Endodermal cell (in vitro differentiated cells): ENCODE results near the gene TMEM238. TPM values are rescaled to one million over a fixed set of nuclear protein-coding genes. Genes with fewer than 3 reads are reported as not detected.

Experiments
- DNase-seq: peaks from one replicate; pipeline ENCODE4 v3.0.0-alpha.2; 2017
- H3K27ac ChIP-seq: 2 replicates; pipeline ENCODE4 v1.5.1; 2013; ENCODE audit warnings: mild to moderate bottlenecking, low read depth, low read length, moderate library complexity
- H3K27me3 ChIP-seq: 2 replicates; pipeline ENCODE4 v1.6.1; 2013; ENCODE audit warnings: mild to moderate bottlenecking, low read length, moderate library complexity; ENCODE audit not compliant: insufficient read depth, control insufficient read depth, poor library complexity, severe bottlenecking
- H3K36me3 ChIP-seq: 2 replicates; pipeline ENCODE4 v1.7.0; 2013; ENCODE audit warnings: mild to moderate bottlenecking, low read length, moderate library complexity; ENCODE audit not compliant: control insufficient read depth, insufficient read depth
- H3K4me1 ChIP-seq: one replicate; pipeline ENCODE4 v1.7.0; 2013; ENCODE audit warnings: low read length; ENCODE audit not compliant: control insufficient read depth, insufficient read depth
- H3K4me3 ChIP-seq: 2 replicates; pipeline ENCODE4 v1.5.1; 2013; ENCODE audit warnings: mild to moderate bottlenecking, low read length, moderate library complexity
- H3K9ac ChIP-seq: 2 replicates; pipeline ENCODE4 v1.6.1; 2013; ENCODE audit warnings: mild to moderate bottlenecking, low read length, moderate library complexity; ENCODE audit not compliant: poor library complexity, severe bottlenecking; ENCODE audit errors: extremely low read depth
- H3K9me3 ChIP-seq: 2 replicates; pipeline ENCODE4 v1.6.1; 2013; ENCODE audit warnings: mild to moderate bottlenecking, low read length, moderate library complexity; ENCODE audit not compliant: control insufficient read depth
- H3K27ac Mint-ChIP-seq: 2 replicates; pipeline ENCODE4 v1.8.0; 2020; ENCODE audit warnings: mixed read lengths
- H3K27me3 Mint-ChIP-seq: 2 replicates; pipeline ENCODE4 v1.8.0; 2021; ENCODE audit warnings: mild to moderate bottlenecking, mixed read lengths; ENCODE audit not compliant: insufficient read depth
- H3K36me3 Mint-ChIP-seq: 2 replicates; pipeline ENCODE4 v1.8.0; 2020; ENCODE audit warnings: low read depth, mixed read lengths
- H3K4me1 Mint-ChIP-seq: 2 replicates; pipeline ENCODE4 v1.8.0; 2020; ENCODE audit warnings: mixed read lengths
- H3K4me3 Mint-ChIP-seq: 2 replicates; pipeline ENCODE4 v1.8.0; 2020; ENCODE audit warnings: mild to moderate bottlenecking, moderate library complexity, mixed read lengths
- H3K9me3 Mint-ChIP-seq: 2 replicates; pipeline ENCODE4 v1.8.0; 2020; ENCODE audit warnings: mild to moderate bottlenecking, mixed read lengths
- WGBS, 2 experiments: methylation state at CpG; one replicate each; pipeline versions ENCODE4 v1.1.5 to v1.1.7; 2013; ENCODE audit warnings: missing lambda C conversion rate in 2 of 2, mixed read lengths in 1 of 2; ENCODE audit not compliant: insufficient coverage in 1 of 2, insufficient read length in 1 of 2; 5-methylcytosine and 5-hydroxymethylcytosine counted together
- total RNA-seq, 2 donors: library from RNA; stranded (reverse); fragmentation: NEBNext Ultra II Directional in 1 of 2; extraction: Animal tissue kit (Norgen Biotek cat#: 25700) in 1 of 2; gene quantifications; 2 replicates in 1 of 2; 3 replicates in 1 of 2; pipeline ENCODE4 v1.2.1, GENCODE V29; 2021
- TF ChIP-seq, protein P1 (sequence below): fragments of 200-600 bp; sonication (generic); conservative IDR thresholded peaks from 2 replicates; pipeline ENCODE4 v1.5.0; 2021; ENCODE audit warnings: antibody characterized with exemption, mild to moderate bottlenecking

TMEM238 gene
- total RNA-seq, 2 donors from 2014 or later, result 3.9 to 4.4 TPM

DNA sequence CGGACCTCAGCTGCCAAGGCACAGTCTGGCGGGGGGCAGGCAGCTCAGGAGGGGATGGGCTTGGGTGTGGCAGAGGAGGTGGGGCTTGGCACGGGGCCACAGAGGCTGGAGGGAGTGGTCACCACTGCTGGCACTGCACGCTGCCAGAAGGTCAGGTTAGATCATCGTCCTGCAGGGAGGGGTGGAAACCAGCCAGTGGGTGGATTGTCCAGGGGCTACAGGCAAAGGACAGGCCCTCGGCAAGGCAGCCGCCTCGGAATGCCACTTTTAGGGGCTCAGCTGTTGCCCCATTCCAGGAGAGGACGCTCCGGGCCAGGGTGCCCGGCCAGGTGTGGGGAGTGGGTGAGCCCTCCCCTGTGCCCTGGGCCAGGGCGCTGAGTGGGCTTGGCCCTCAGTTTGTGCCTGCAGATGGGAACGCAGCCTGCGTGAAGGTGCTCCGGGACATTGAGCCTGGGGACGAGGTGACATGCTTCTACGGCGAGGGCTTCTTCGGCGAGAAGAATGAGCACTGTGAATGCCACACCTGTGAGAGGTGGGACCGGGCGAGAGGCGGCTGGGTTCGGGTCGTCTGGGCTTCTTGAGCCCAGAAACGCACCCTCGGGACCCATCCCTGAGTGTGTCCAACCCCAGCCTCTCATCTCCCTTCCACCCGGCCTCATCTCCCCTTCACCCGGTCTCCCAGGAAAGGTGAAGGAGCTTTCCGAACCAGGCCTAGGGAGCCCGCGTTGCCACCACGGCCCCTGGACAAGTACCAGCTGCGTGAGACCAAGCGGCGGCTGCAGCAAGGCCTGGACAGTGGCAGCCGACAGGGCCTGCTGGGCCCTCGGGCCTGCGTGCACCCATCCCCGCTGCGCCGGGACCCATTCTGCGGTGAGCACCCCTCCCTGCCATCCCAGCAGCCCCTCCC is 38.0 kb downstream of the TMEM238 start:
- Mint-ChIP-seq H3K27me3 (peaks cover 8% of the 10 kb centered on the region), H3K9me3 (no peaks in the 10 kb centered on the region), H3K36me3 (peaks cover 46% of the 10 kb centered on the region), H3K27ac (no peak overlapping the region), H3K4me1 (peaks cover 16% of the 10 kb centered on the region), H3K4me3 (no peak overlapping the region)
- H3K36me3 ChIP-seq, result peaks cover 47% of the 10 kb centered on the region
- no peak overlapping the region for H3K9ac ChIP-seq
- peak; percentile 45 for DNase-seq
- TF ChIP-seq, protein P1, sequence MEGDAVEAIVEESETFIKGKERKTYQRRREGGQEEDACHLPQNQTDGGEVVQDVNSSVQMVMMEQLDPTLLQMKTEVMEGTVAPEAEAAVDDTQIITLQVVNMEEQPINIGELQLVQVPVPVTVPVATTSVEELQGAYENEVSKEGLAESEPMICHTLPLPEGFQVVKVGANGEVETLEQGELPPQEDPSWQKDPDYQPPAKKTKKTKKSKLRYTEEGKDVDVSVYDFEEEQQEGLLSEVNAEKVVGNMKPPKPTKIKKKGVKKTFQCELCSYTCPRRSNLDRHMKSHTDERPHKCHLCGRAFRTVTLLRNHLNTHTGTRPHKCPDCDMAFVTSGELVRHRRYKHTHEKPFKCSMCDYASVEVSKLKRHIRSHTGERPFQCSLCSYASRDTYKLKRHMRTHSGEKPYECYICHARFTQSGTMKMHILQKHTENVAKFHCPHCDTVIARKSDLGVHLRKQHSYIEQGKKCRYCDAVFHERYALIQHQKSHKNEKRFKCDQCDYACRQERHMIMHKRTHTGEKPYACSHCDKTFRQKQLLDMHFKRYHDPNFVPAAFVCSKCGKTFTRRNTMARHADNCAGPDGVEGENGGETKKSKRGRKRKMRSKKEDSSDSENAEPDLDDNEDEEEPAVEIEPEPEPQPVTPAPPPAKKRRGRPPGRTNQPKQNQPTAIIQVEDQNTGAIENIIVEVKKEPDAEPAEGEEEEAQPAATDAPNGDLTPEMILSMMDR, result no peak
- no peaks in the 10 kb centered on the region for H3K9me3 ChIP-seq
- 91 to 92% methylated on average over 28 to 43 of the region's 43 CpGs for WGBS, 2 experiments
- peak overlapping the region; percentile 16 for H3K27ac ChIP-seq
- peaks cover 1% of the 10 kb centered on the region for H3K27me3 ChIP-seq
- peaks cover 9% of the 10 kb centered on the region for H3K4me1 ChIP-seq
- H3K4me3 ChIP-seq, result no peak overlapping the region

- WGBS, 2 experiments, result 94 to 99% methylated on average over 14 to 22 of the region's 22 CpGs
- H3K36me3 Mint-ChIP-seq, result peaks cover 46% of the 10 kb centered on the region
- peak; percentile 41 for DNase-seq
- no peak overlapping the region for H3K4me3 Mint-ChIP-seq
- Histone ChIP-seq H3K4me3 (no peak overlapping the region), H3K27me3 (no peaks in the 10 kb centered on the region), H3K4me1 (peaks cover 9% of the 10 kb centered on the region), H3K27ac (peak overlapping the region; percentile 16), H3K9me3 (no peaks in the 10 kb centered on the region), H3K36me3 (peaks cover 47% of the 10 kb centered on the region), H3K9ac (no peak overlapping the region)
- H3K4me1 Mint-ChIP-seq, result peaks cover 16% of the 10 kb centered on the region
- H3K27ac Mint-ChIP-seq, result peak overlapping the region; percentile 58
- H3K27me3 Mint-ChIP-seq, result peaks cover under 1% of the 10 kb centered on the region
- no peaks in the 10 kb centered on the region for H3K9me3 Mint-ChIP-seq
- TF ChIP-seq, protein P1, result no peak
Measured at GRCh38 chr19:55345101-55345817, 38.8 kb downstream of the TMEM238 start.

GRCh38 chr19:55344444-55344843 is 39.6 kb downstream of the TMEM238 start:
- Mint-ChIP-seq H3K9me3 (no peaks in the 10 kb centered on the region), H3K27ac (no peak overlapping the region), H3K36me3 (peaks cover 44% of the 10 kb centered on the region), H3K4me3 (no peak overlapping the region), H3K27me3 (no peaks in the 10 kb centered on the region), H3K4me1 (peaks cover 16% of the 10 kb centered on the region)
- H3K4me1 ChIP-seq, result peaks cover 9% of the 10 kb centered on the region
- H3K27ac ChIP-seq, result no peak overlapping the region
- no peaks in the 10 kb centered on the region for H3K27me3 ChIP-seq
- no peak overlapping the region for H3K4me3 ChIP-seq
- TF ChIP-seq, protein P1, result no peak
- no peaks in the 10 kb centered on the region for H3K9me3 ChIP-seq
- H3K9ac ChIP-seq, result no peak overlapping the region
- 92 to 95% methylated on average over 4 to 9 of the region's 9 CpGs for WGBS, 2 experiments
- peaks cover 45% of the 10 kb centered on the region for H3K36me3 ChIP-seq
- DNase-seq, result peak; percentile 54
